ENCODE measurements around the gene SLMAP. TPM values are rescaled to one million over a fixed set of nuclear protein-coding genes. Genes with fewer than 3 reads are reported as not detected.

Gene SLMAP
- total and polyA plus RNA-seq, 2 donors (not counting 1 experiment from before 2014, with no cell fraction given) = 9.7 to 67.2 TPM

DNA sequence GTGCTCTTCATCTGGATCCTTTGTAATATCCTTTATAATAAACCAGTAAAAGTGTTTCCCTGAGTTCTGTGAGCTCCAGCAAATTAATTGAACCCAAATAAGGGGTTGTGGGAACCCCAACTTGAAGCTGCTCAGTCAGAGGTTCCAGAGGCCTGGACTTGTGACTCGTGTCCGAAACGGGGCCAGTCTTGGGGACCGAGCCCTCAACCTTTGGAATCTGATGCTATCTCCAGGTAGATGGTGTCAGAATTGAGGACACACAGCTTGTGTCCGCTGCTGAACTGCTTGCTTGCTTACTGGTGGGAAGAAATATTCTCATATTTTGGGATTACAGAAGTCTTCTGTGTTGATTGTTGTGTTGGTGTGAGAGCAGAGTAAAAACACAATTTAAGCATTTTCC lies 212.4 kb downstream of the SLMAP start:
- no peaks in the 10 kb centered on the region for H3K9me3 Mint-ChIP-seq (ENCODE audit: insufficient read depth)
- Histone ChIP-seq H4K20me1 (ENCODE audit: control insufficient read depth, insufficient read depth, low read length, poor library complexity, severe bottlenecking) (no peaks in the 10 kb centered on the region), H3K36me3 (replicated peaks in 1 of 2; ENCODE audit: control extremely low read depth in 1 of 2, control insufficient read depth in 1 of 2, extremely low read depth in 1 of 2, insufficient read depth in 2 of 2, low read length in 1 of 2) (no peaks in the 10 kb centered on the region), H3K27me3 (replicated peaks in 1 of 4; ENCODE audit: control extremely low read depth in 1 of 4, control insufficient read depth in 3 of 4, insufficient read depth in 4 of 4, low read length in 3 of 4) (no peaks in the 10 kb centered on the region), H3K4me1 (ENCODE audit: control insufficient read depth in 2 of 2, insufficient read depth in 2 of 2, low read length in 2 of 2) (no peaks in the 10 kb centered on the region), H2AFZ (ENCODE audit: insufficient read depth, low read depth, low read length, poor library complexity, severe bottlenecking) (no peak overlapping the region), H3K9ac (ENCODE audit: low read length) (no peak overlapping the region), H3K9me3 (ENCODE audit: control extremely low read depth in 1 of 3, control insufficient read depth in 2 of 3, insufficient read depth in 1 of 3, low read length in 2 of 3) (no peaks in the 10 kb centered on the region), H3K27ac (ENCODE audit: low read length in 2 of 2) (no peak overlapping the region), H3K4me2 (replicated peaks; ENCODE audit: low read depth, low read length, poor library complexity, severe bottlenecking) (no peak overlapping the region), H3K4me3 (ENCODE audit: control extremely low read depth in 1 of 5, extremely low read depth in 1 of 5, insufficient read depth in 1 of 5, low read depth in 2 of 5, low read length in 4 of 5) (no peak overlapping the region), H3K79me2 (ENCODE audit: control insufficient read depth, insufficient read depth, low read length) (no peaks in the 10 kb centered on the region)
- 100% methylated on average over 5 of the region's 5 CpGs for WGBS (ENCODE audit: insufficient coverage)
- TF ChIP-seq, protein P1, sequence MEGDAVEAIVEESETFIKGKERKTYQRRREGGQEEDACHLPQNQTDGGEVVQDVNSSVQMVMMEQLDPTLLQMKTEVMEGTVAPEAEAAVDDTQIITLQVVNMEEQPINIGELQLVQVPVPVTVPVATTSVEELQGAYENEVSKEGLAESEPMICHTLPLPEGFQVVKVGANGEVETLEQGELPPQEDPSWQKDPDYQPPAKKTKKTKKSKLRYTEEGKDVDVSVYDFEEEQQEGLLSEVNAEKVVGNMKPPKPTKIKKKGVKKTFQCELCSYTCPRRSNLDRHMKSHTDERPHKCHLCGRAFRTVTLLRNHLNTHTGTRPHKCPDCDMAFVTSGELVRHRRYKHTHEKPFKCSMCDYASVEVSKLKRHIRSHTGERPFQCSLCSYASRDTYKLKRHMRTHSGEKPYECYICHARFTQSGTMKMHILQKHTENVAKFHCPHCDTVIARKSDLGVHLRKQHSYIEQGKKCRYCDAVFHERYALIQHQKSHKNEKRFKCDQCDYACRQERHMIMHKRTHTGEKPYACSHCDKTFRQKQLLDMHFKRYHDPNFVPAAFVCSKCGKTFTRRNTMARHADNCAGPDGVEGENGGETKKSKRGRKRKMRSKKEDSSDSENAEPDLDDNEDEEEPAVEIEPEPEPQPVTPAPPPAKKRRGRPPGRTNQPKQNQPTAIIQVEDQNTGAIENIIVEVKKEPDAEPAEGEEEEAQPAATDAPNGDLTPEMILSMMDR (IDR thresholded peaks at IDR 0.05) = no peak
- TF ChIP-seq EZH2 (IDR thresholded peaks at IDR 0.05; ENCODE audit: borderline replicate concordance, insufficient read depth, low read depth, low read length, poor library complexity, severe bottlenecking) = no peak
- ATAC-seq (ENCODE audit: low read depth) (no peak), DNase-seq (no peak)
- intact Hi-C loops (cut with micrococcal nuclease) = no loop called here
- no peaks in the 10 kb centered on the region for H3K27me3 Mint-ChIP-seq
- H3K27ac Mint-ChIP-seq = no peak overlapping the region
- CTCF ChIA-PET = no interaction called here
- no peak overlapping the region for H3K4me3 Mint-ChIP-seq
- POLR2A ChIA-PET = no interaction called here
- no peaks in the 10 kb centered on the region for H3K4me1 Mint-ChIP-seq

GRCh38 chr3:57971975-57972374 lies 215.9 kb downstream of the SLMAP start:
- ChIA-PET CTCF (no interaction called here), POLR2A (no interaction called here)
- no peaks in the 10 kb centered on the region for H3K9me3 Mint-ChIP-seq (ENCODE audit: insufficient read depth)
- no peaks in the 10 kb centered on the region for H3K27me3 Mint-ChIP-seq
- H3K27ac ChIP-seq (ENCODE audit: low read length in 2 of 2) = no peak overlapping the region
- no peak overlapping the region for H2AFZ ChIP-seq (ENCODE audit: insufficient read depth, low read depth, low read length, poor library complexity, severe bottlenecking)
- TF ChIP-seq, protein P1 (IDR thresholded peaks at IDR 0.05) = no peak
- no peak for TF ChIP-seq EZH2 (IDR thresholded peaks at IDR 0.05; ENCODE audit: borderline replicate concordance, insufficient read depth, low read depth, low read length, poor library complexity, severe bottlenecking)
- no peak overlapping the region for H3K9ac ChIP-seq (ENCODE audit: low read length)
- no peaks in the 10 kb centered on the region for H3K4me1 ChIP-seq (ENCODE audit: control insufficient read depth in 2 of 2, insufficient read depth in 2 of 2, low read length in 2 of 2)
- H3K79me2 ChIP-seq (ENCODE audit: control insufficient read depth, insufficient read depth, low read length) = no peaks in the 10 kb centered on the region
- DNase-seq = no peak
- H3K4me2 ChIP-seq (replicated peaks; ENCODE audit: low read depth, low read length, poor library complexity, severe bottlenecking) = no peak overlapping the region
- no peaks in the 10 kb centered on the region for H4K20me1 ChIP-seq (ENCODE audit: control insufficient read depth, insufficient read depth, low read length, poor library complexity, severe bottlenecking)
- no peaks in the 10 kb centered on the region for H3K9me3 ChIP-seq (ENCODE audit: control extremely low read depth in 1 of 3, control insufficient read depth in 2 of 3, insufficient read depth in 1 of 3, low read length in 2 of 3)
- no peak overlapping the region for H3K4me3 ChIP-seq (ENCODE audit: control extremely low read depth in 1 of 5, extremely low read depth in 1 of 5, insufficient read depth in 1 of 5, low read depth in 2 of 5, low read length in 4 of 5)
- no peak for ATAC-seq (ENCODE audit: low read depth)
- WGBS (ENCODE audit: insufficient coverage) = 77% methylated on average over 3 of the region's 4 CpGs
- H3K36me3 ChIP-seq (replicated peaks in 1 of 2; ENCODE audit: control extremely low read depth in 1 of 2, control insufficient read depth in 1 of 2, extremely low read depth in 1 of 2, insufficient read depth in 2 of 2, low read length in 1 of 2) = no peaks in the 10 kb centered on the region
- intact Hi-C loops (cut with micrococcal nuclease) = no loop called here
- H3K27ac Mint-ChIP-seq = no peak overlapping the region
- no peaks in the 10 kb centered on the region for H3K27me3 ChIP-seq (replicated peaks in 1 of 4; ENCODE audit: control extremely low read depth in 1 of 4, control insufficient read depth in 3 of 4, insufficient read depth in 4 of 4, low read length in 3 of 4)
- H3K4me3 Mint-ChIP-seq = no peak overlapping the region
- H3K4me1 Mint-ChIP-seq = no peaks in the 10 kb centered on the region

All from B cell (primary cell).